HG03354 (cell line): ENCODE data around the gene RAD51B.
"Not testable (repeated sequence)": the region's sequence is repeated elsewhere in the genome, so short reads cannot be mapped to it uniquely, and the experiment has no call there.

Source experiments
- ATAC-seq: cut with Tn5 transposase; IDR thresholded peaks from one replicate; pipeline ENCODE4 v1.9.1; 2021; ENCODE audit warnings: mild to moderate bottlenecking; ENCODE audit not compliant: unreplicated experiment, poor library complexity, severe bottlenecking

Gene RAD51B

DNA sequence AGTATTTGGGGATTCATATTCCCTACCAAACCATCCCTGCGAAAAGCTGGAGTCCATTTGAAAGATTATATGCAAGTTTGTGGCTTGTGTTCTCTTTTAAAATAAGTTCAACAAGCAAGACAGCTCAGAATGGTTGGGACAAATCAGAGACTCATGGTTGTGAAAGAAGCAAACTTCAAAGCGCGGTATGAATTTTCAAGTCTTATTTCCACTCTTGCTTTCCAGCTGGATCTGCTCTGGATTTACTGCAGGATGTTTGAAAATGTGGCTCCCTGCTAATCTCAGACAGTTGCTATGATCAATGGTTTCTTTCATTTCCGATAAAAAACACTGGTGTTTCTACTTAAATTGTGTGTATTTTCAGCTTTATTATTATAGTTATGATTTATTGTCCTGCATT is 477.5 kb downstream of the RAD51B start:
- ATAC-seq: no peak

DNA sequence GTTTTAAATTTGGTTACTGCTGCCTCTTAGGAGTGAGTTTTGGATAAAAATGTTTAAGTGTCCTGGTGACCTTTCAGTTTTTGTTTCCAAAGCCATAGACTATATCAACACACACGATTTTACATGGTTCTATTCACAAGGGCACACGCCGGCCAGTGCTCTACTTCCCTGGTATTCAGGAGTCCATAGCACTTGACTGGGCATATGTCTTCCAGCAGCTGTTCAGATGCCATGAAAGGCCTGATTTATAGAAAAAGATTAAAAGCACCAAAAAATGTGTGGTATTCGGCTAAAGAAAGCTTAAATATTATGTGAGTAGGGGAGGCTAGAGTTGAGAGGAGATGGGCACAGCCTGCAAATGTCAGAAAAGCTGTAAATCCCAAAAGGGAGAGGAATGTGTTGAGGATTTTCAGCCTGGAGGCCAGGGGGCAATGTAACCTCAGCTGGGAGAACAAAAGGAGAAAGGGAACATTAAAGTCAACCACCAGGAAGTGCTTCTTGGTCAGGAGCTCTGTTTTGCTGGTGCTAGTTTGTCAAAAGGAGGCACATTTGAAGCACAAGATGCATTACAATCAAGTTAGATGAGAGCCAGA is 478.4 kb downstream of the RAD51B start:
- ATAC-seq: no peak

DNA sequence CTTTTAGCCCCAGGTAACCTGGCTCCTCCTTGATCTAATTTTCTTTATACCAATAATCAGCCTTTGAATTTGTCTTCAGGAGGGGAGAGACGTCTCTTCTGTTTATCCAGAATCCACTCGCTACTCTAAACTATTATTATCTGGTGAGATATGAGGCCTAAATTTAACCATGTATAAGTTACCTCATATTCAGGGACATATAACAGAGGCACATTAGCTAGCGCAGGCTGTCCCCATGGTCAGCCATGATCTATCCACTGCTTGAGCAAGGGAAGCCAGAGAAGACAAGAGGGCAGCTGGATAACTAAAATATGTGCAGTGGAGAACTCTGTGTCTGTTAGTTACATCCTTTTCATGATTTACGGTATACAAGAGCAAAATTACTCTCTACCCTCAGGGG is 481.0 kb downstream of the RAD51B start:
- no peak for ATAC-seq

GRCh38 chr14:68301219-68301618 is 481.6 kb downstream of the RAD51B start:
- no peak for ATAC-seq

- not testable (repeated sequence) for ATAC-seq
Measured at GRCh38 chr14:68302938-68303337, 483.4 kb downstream of the RAD51B start.

GRCh38 chr14:68305738-68306137 is 486.2 kb downstream of the RAD51B start:
- ATAC-seq: peak; percentile 29

- ATAC-seq: peak; percentile 76
Measured at GRCh38 chr14:68306265-68306933, 486.8 kb downstream of the RAD51B start.

- no peak for ATAC-seq
Measured at GRCh38 chr14:68306934-68307789, 487.6 kb downstream of the RAD51B start.

DNA sequence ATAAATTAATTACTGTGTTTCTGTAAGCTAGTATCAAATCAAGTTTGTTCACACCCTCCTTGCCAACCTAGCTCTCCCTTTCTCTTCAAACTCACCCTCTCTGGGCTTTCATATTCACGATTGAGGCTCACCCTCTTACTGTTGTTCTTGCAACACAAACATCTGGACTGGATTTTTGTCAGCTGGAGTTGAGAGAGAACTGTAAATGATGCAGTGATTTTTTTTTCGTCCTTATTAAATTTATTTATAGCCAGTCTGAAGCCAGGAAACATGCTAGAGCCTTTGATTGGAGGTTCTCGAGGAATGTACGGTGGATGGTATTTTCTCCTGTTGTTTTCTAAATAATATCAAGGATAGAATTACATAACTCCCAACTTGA is 488.2 kb downstream of the RAD51B start:
- no peak for ATAC-seq

GRCh38 chr14:68308726-68309520 is 489.3 kb downstream of the RAD51B start:
- no peak for ATAC-seq

- ATAC-seq: no peak
Measured at GRCh38 chr14:68309616-68310015, 490.0 kb downstream of the RAD51B start.

DNA sequence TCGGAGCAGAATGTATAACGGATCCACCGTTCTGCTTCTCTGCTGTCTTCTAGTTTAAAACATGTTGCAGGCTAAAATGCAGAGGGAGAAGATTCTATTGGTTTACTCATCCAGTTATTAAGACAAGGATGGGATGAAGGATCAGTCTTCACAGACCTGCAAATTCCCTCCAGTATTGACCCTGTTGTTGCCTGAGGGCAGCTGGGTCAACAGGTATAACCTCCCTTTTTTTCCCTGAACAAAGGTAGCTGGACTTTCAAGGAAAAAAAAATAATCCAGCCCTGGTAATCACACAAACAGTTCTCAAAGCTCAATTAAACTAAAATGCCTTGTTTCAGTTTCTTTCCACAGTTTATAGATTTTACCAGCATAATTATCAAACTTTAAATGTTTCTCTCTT is 492.7 kb downstream of the RAD51B start:
- ATAC-seq: no peak

GRCh38 chr14:68312884-68313610 is 493.5 kb downstream of the RAD51B start:
- ATAC-seq: peak; percentile 91

DNA sequence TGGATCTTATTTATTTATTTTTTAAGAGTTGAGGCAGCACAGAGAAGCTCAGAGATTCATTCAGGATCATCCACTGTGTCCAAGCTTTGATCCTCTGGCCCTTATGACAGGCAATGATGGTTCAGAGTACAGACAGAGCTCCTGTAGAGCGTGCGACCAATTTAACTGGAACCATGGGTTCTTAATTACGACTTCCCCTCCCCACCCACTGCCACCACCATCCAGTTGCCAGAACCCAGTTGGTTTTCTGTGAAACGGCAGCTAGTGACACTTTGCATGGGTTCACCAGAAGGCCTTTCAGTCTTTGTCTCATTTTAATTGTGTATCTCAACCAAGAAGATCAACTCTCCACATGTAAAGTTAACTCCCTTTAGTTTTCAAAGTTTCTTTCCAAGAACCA is 495.1 kb downstream of the RAD51B start:
- no peak for ATAC-seq

GRCh38 chr14:68315081-68315480 is 495.5 kb downstream of the RAD51B start:
- no peak for ATAC-seq

GRCh38 chr14:68316078-68316868 is 496.7 kb downstream of the RAD51B start:
- ATAC-seq: no peak

DNA sequence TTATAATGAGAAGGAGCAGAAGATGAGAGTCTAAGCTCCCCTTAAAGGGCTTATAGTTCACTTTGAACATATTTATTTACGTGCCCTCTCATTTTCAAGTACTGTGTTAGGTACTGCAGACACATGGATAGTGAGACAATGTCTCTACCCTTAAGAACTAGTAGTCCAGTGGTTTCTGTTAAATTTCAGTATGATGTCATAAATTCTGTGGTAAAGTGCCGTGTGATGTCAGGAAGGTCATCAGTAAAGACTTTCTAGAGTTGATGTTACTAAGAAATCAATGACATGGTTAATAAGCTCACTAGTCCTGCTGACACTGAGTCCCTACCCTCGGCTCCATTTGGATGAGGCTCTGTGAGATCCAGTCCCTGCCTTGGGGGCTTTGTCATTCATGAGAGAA is 497.7 kb downstream of the RAD51B start:
- ATAC-seq: no peak

GRCh38 chr14:68318828-68319227 is 499.2 kb downstream of the RAD51B start:
- ATAC-seq: no peak

DNA sequence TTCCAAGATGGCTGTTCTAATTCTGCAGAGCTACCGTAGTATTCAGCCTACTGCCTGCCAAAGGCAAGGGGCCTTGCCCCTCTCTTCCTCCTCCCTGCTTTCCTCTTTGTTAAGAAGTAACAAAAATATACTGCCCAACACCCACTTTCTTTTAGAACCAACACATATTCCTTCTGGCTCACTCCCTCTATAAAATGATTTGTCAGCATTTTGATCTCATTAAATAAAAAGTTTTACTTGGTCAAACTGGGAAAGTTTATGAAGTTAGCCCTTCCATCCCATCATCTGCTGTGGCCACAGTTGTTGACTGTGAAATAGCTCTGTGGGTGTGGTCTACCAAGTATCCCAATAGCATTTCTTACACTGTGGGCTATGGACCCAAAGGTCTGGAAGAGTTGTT is 500.9 kb downstream of the RAD51B start:
- no peak for ATAC-seq
